ENCODE data around the gene TSPAN15. TPM values are rescaled to one million over a fixed set of nuclear protein-coding genes. Genes with fewer than 3 reads are reported as not detected.

TSPAN15 gene
- total RNA-seq, 1 experiment from 2014 or later: 6.3 TPM

DNA sequence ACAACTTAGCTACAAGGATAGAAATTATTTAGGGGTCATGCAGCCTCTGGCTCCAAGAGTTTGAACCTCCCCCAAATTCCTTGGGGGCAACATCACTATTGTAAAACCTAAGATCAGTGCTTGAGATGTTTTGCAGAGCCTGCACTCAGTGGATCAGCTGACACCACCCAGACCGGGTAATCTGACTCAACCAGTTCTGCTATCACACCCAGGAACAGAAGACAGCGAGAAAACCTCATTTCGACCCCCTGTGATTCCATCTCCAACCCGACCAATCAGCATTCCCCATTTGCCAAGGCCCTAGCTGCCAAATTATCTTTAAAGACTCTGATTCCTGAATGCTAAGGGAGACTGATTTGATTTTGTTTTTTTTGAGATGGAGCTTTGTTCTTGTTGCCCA is 39.8 kb upstream of the TSPAN15 start:
- no peak for DNase-seq (ENCODE audit: low read depth in 1 of 2, low spot score in 2 of 2)
- no peak overlapping the region for H3K27ac ChIP-seq
- H3K27me3 ChIP-seq (replicated peaks): no peaks in the 10 kb centered on the region
- no peaks in the 10 kb centered on the region for H3K36me3 ChIP-seq
- no peak overlapping the region for H3K4me3 ChIP-seq
- peaks cover 5% of the 10 kb centered on the region for H3K4me1 ChIP-seq (replicated peaks)
- no peaks in the 10 kb centered on the region for H3K9me3 ChIP-seq (replicated peaks)

GRCh38 chr10:69412232-69412790 is 39.0 kb upstream of the TSPAN15 start:
- Histone ChIP-seq H3K9me3 (replicated peaks) (no peaks in the 10 kb centered on the region), H3K27me3 (replicated peaks) (no peaks in the 10 kb centered on the region), H3K36me3 (no peaks in the 10 kb centered on the region), H3K4me1 (replicated peaks) (peaks cover 5% of the 10 kb centered on the region), H3K27ac (no peak overlapping the region), H3K4me3 (no peak overlapping the region)
- no peak for DNase-seq (ENCODE audit: low read depth in 1 of 2, low spot score in 2 of 2)

DNA sequence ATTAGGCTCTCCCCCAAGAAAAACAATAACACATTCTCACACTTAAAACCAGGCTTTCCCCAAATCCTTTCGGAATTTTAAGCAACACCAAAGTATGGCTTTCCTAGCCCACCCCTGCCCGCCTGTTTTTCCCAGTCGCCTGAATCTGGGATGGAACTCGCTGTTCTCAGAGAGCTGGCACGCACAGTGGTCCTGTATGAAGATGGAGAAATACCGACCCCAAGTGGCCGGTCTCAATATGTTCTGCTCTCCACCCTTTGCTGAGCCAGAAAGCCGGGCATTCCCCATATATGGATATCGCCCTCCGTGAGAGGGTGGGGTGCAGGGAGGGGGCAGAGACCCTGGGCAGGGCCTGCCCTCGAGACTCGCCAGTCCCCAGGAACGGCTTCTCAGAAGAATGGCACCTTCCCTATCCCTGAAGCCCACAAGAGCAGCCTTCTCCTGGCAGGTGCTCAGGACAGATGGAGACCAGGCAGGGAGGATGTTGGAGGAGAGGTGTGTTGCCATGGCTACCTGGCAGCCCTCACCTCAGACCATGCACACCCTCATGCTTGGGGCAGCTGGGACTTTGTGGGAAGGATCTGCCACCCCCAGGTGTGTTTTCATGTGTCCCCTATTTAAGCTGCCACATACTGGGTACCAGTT is 37.9 kb upstream of the TSPAN15 start:
- Histone ChIP-seq H3K27me3 (replicated peaks) (no peaks in the 10 kb centered on the region), H3K4me3 (no peak overlapping the region), H3K9me3 (replicated peaks) (no peaks in the 10 kb centered on the region), H3K36me3 (no peaks in the 10 kb centered on the region), H3K4me1 (replicated peaks) (peaks cover 5% of the 10 kb centered on the region), H3K27ac (no peak overlapping the region)
- peak; percentile 44 to 78 for DNase-seq (ENCODE audit: low read depth in 1 of 2, low spot score in 2 of 2)

GRCh38 chr10:69414036-69415018 is 36.9 kb upstream of the TSPAN15 start:
- H3K36me3 ChIP-seq: no peaks in the 10 kb centered on the region
- no peaks in the 10 kb centered on the region; the same call in 1 of the 2 replicates for H3K4me1 ChIP-seq (replicated peaks)
- no peaks in the 10 kb centered on the region for H3K9me3 ChIP-seq (replicated peaks)
- no peak for DNase-seq (ENCODE audit: low read depth in 1 of 2, low spot score in 2 of 2)
- no peak overlapping the region for H3K4me3 ChIP-seq
- H3K27ac ChIP-seq: no peak overlapping the region
- no peaks in the 10 kb centered on the region for H3K27me3 ChIP-seq (replicated peaks)

DNA sequence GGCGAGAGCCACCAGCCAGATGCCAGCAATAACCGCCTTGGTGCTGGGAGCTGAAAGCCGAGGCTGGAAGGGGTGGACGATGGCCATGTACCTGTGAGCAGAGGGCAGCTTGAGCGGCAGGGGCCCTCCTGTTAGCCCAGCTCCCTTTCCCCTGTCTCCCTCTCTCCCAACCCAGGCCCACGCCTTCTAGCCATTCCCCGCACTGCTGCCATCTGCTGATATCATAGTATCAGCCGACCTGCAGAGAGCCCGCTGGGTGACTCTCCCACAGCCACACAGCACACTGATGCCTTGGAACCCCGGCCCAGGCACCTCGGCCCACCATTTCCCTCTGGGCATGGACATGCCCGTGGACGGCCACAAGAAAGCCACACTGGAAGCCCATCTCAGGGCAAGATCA is 36.2 kb upstream of the TSPAN15 start:
- Histone ChIP-seq H3K36me3 (no peaks in the 10 kb centered on the region), H3K27ac (no peak overlapping the region), H3K9me3 (replicated peaks) (no peaks in the 10 kb centered on the region), H3K27me3 (replicated peaks) (no peaks in the 10 kb centered on the region), H3K4me3 (no peak overlapping the region), H3K4me1 (replicated peaks) (no peaks in the 10 kb centered on the region)
- no peak for DNase-seq (ENCODE audit: low read depth in 1 of 2, low spot score in 2 of 2)

DNA sequence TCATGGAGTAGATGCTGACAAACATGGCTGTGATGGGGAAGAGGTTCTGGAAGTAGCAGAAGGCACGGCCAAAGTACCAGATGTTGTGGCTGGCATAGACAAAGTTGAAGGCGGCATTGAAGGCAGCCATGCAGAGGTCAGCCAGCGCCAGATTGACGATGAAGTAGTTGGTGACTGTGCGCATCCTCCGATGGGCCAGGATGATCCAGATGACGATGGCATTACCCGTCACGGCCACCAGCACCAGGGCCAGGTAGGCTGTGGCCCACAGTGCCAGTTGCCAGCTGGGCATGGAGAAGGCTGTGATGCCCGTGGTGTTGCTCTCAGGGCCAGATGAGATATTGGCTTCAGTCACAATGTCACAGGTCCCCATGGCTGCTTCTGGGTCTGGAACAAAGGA is 35.3 kb upstream of the TSPAN15 start:
- no peaks in the 10 kb centered on the region for H3K9me3 ChIP-seq (replicated peaks)
- no peaks in the 10 kb centered on the region for H3K4me1 ChIP-seq (replicated peaks)
- H3K27ac ChIP-seq: no peak overlapping the region
- no peak overlapping the region for H3K4me3 ChIP-seq
- DNase-seq (ENCODE audit: low read depth in 1 of 2, low spot score in 2 of 2): no peak
- H3K27me3 ChIP-seq (replicated peaks): no peaks in the 10 kb centered on the region
- no peaks in the 10 kb centered on the region for H3K36me3 ChIP-seq

DNA sequence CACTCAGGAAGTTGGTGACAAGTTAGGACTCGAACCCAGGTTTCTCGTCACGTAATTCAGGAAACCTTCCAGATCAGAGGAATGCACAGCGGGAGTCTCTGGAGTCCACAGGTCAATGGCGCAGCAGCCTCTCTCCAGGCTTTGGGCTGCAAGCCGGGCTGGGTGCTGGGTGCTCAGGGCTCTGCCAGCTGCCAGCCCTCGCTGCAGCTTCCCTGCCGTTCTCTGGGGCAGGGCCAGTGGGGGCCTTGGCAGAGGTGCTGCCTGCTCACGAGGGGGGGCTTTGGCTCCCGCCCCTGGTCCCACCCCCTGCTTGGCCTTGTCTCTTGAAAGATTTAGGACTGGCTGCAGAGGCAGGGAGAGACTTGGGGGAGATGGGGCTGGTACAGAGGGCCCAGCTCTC is 34.6 kb upstream of the TSPAN15 start, which contains the start of gene TACR2:
Gene TACR2 (minus strand): TSS at position 224 of the 400 bp plus-strand sequence. CDS start 595 bp downstream, outside the sequence.
- H3K27me3 ChIP-seq (replicated peaks): 0 out of 2 replicates have a peak, but pooled peaks cover 1% of the 10 kb centered on the region
- H3K4me3 ChIP-seq: no peak within 1 kb of the TSS
- no peaks in the 10 kb centered on the region for H3K36me3 ChIP-seq
- DNase-seq (ENCODE audit: low read depth in 1 of 2, low spot score in 2 of 2): no peak
- no peak within 1 kb of the TSS for H3K27ac ChIP-seq
- no peaks in the 10 kb centered on the region for H3K9me3 ChIP-seq (replicated peaks)
- no peaks in the 10 kb centered on the region for H3K4me1 ChIP-seq (replicated peaks)

DNA sequence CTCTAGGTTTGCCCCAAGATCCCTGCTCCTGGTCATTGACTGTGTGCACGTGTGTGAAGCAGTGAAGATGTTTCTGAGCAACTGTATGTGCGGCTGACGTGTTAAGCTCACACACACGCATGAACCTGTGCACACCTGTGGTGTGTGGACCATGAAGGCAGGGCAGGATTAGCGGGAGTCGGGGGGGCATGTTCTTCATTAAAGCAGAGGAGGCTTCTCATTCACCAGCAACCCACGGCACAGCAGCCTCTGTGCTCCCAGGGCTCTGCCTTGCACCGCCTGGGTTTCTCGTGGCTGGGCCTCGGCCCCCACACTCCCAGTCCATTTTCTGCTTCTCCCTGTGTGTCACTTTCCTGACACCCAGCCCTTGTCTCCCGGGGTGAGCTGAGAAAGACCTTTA is 33.7 kb upstream of the TSPAN15 start:
- DNase-seq (ENCODE audit: low read depth in 1 of 2, low spot score in 2 of 2): no peak
- Histone ChIP-seq H3K36me3 (no peaks in the 10 kb centered on the region), H3K4me3 (no peak overlapping the region), H3K4me1 (replicated peaks) (no peaks in the 10 kb centered on the region), H3K9me3 (replicated peaks) (no peaks in the 10 kb centered on the region), H3K27ac (no peak overlapping the region), H3K27me3 (replicated peaks) (0 out of 2 replicates have a peak, but pooled peaks cover 5% of the 10 kb centered on the region)

DNA sequence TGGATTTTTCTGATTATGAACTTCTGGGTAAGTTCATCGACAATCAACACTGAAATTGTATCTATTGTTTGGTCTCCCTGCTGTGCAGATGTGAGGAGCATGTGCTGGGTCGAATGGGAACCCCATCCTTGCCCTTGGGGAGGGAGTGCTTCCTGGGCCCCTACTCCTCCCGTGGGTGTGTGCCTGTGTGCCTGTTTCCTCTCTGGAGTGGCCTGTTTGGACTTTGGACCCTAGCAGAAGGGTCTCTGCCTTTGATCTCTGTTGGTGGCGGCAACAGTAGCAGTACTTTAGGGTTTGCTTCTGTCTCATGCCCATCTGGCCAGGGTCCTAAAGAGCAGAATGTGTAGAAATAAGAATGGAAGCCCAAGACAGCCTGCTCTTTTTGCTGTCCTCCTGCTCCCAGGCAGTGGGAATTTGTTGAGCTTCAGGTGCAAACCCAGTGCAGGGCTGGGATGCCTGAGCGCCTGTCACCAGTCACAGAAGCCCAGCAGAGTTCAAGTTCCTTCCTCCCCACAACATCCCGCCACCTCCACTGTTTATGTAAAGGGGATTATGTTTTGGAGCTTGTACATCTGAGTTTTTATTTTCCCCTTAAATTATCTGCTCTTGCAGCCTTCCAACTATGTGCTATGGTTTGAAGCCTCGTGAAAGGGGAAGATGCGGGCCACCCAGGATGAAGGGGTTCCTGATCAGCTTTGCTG is 33.1 kb upstream of the TSPAN15 start:
- no peaks in the 10 kb centered on the region for H3K36me3 ChIP-seq
- H3K27me3 ChIP-seq (replicated peaks): 0 out of 2 replicates have a peak, but pooled peaks cover 5% of the 10 kb centered on the region
- H3K4me1 ChIP-seq (replicated peaks): no peaks in the 10 kb centered on the region
- no peak for DNase-seq (ENCODE audit: low read depth in 1 of 2, low spot score in 2 of 2)
- no peak overlapping the region for H3K27ac ChIP-seq
- no peaks in the 10 kb centered on the region for H3K9me3 ChIP-seq (replicated peaks)
- no peak overlapping the region for H3K4me3 ChIP-seq

DNA sequence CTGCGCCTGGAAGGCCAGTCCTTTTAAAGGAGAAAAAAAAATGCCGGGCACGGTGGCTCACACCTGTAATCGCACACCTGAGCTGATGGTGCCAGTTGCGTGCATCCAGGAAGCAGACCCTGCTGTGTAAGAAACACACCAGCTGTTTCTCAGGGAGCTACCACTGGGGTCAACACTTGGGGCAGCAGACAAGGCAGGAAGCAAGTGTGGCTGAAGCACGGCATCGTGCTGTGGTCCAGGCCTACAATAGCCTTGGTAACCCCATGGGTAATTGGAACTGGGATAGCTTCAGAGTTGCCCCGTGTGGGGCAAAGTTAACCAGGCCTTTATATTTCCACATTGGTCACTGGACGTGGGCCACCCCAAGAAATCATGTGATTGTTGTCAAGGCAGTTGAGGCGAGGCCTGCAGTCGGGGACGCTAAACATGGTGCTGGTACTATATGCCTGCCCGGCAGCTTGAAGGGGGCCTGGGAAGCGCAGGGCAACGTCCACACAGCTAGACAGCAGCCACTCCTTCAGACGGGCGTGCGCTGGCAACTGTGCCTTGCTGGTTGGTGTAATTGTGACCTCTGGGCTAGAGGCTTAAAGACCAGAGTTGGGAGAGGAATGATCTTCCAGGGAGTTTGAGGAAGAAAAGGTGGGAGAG is 32.0 kb upstream of the TSPAN15 start:
- Histone ChIP-seq H3K9me3 (replicated peaks) (no peaks in the 10 kb centered on the region), H3K4me1 (replicated peaks) (no peaks in the 10 kb centered on the region), H3K27me3 (replicated peaks) (0 out of 2 replicates have a peak, but pooled peaks cover 5% of the 10 kb centered on the region), H3K27ac (no peak overlapping the region), H3K36me3 (no peaks in the 10 kb centered on the region), H3K4me3 (no peak overlapping the region)
- DNase-seq (ENCODE audit: low read depth in 1 of 2, low spot score in 2 of 2): no peak

GRCh38 chr10:69419744-69420126 is 31.5 kb upstream of the TSPAN15 start:
- H3K27me3 ChIP-seq (replicated peaks): 0 out of 2 replicates have a peak, but pooled peaks cover 5% of the 10 kb centered on the region
- H3K9me3 ChIP-seq (replicated peaks): no peaks in the 10 kb centered on the region
- no peak for DNase-seq (ENCODE audit: low read depth in 1 of 2, low spot score in 2 of 2)
- H3K36me3 ChIP-seq: no peaks in the 10 kb centered on the region
- H3K4me1 ChIP-seq (replicated peaks): no peaks in the 10 kb centered on the region
- no peak overlapping the region for H3K27ac ChIP-seq
- H3K4me3 ChIP-seq: no peak overlapping the region

- DNase-seq (ENCODE audit: low read depth in 1 of 2, low spot score in 2 of 2): no peak
- H3K27me3 ChIP-seq (replicated peaks): 0 out of 2 replicates have a peak, but pooled peaks cover 5% of the 10 kb centered on the region
Observed at GRCh38 chr10:69421611-69422308, 29.5 kb upstream of the TSPAN15 start.

More at GRCh38 chr10:69421611-69422308, 29.5 kb upstream of the TSPAN15 start:
- Histone ChIP-seq H3K4me3 (no peak overlapping the region), H3K9me3 (replicated peaks) (no peaks in the 10 kb centered on the region), H3K4me1 (replicated peaks) (no peaks in the 10 kb centered on the region), H3K27ac (no peak overlapping the region), H3K36me3 (no peaks in the 10 kb centered on the region)

Measured in SJSA1 (cell line).